Upper lobe of left lung (tissue), 4 donors: ENCODE measurements around the gene DLG2.

ENCODE experiments used
- CTCF ChIP-seq, 6 experiments: fragments of 450-650 bp in 4 of 6; fragments of 200-600 bp in 2 of 6; sonication (generic) in 2 of 6; IDR thresholded peaks; one replicate each; pipeline ENCODE4 v1.5.1; 2016 to 2019; ENCODE audit warnings: antibody characterized with exemption in 6 of 6
- POLR2A ChIP-seq, 4 donors: fragments of 450-650 bp; IDR thresholded peaks; one replicate each; pipeline ENCODE4 v1.5.1; 2016 to 2017; ENCODE audit warnings: antibody characterized with exemption in 4 of 4, mild to moderate bottlenecking in 2 of 4
- POLR2AphosphoS5 ChIP-seq, 2 donors: sonication (generic); formaldehyde crosslinking; IDR thresholded peaks; one replicate each; pipeline ENCODE4 v1.5.1; 2017; ENCODE audit warnings: antibody characterized with exemption in 2 of 2

DNA sequence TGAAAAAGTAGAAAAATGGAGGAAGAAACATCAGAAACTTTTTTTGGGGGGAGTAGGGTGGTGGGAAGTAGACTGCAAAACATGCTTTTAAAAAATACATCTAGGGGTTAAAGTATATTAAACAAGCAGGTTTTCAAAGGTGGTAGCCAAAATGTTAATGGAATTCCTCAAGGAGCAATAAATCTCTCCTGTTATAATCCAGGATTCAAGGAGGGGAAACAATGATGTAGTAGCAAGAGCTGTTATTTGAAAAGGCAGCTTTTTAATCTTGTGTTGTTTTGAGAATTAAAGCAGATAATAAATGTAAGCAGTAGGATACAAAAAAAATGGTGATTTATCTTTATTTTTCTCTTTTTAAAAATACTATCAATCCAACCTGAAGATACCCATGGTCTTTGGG, 1604.4 kb downstream of the DLG2 start:
- no peak for TF ChIP-seq POLR2A (IDR thresholded peaks at IDR 0.05)
- TF ChIP-seq POLR2AphosphoS5 (IDR thresholded peaks at IDR 0.05), result no peak
- no peak for TF ChIP-seq CTCF (IDR thresholded peaks at IDR 0.05)
